Activated CD4-positive, alpha-beta T cell treated with anti-CD3 and anti-CD28 coated beads for 24 hours (primary cell): ENCODE measurements around the gene RAD51B.

ENCODE experiments used
- DNase-seq, 2 donors: peaks; one replicate each; pipeline ENCODE4 v3.0.0-alpha.2; 2020; ENCODE audit warnings: low read depth in 2 of 2

Gene RAD51B

DNA sequence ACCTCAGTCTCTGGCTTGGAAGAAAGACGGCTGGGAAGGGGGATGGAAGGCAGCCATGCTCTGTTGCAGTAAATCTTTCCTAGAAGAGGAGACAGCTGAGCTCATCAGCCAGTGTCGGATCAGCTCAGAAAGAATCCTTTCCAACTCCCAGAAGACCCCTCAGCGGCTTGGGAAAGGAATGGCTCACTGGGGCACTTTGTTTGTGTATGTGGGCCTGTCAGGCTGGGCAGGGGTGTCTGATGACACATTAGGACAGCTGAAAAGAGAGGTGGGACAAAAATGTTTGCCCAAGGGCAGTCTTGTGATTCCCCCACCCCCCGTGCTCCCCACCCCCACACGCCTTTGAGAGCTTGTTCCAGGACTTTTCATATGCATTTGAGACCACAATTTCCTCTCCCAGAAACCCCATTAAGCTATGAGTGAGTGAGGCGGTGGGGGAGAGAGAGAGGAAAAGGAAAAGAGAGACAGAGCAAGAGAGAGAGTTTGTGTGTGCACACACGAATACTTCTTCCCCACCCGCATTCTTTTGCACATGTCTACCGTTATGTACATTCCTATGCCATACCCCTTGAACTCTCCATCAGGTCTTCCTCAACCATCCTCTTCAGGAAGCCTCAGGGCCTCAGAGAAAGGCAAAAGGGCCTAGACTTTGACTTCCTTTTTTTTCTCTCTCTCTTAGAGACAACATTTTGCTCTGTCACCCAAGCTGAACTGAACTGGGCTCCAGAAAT, 774.4 kb downstream of the RAD51B start:
- DNase-seq = no peak

DNA sequence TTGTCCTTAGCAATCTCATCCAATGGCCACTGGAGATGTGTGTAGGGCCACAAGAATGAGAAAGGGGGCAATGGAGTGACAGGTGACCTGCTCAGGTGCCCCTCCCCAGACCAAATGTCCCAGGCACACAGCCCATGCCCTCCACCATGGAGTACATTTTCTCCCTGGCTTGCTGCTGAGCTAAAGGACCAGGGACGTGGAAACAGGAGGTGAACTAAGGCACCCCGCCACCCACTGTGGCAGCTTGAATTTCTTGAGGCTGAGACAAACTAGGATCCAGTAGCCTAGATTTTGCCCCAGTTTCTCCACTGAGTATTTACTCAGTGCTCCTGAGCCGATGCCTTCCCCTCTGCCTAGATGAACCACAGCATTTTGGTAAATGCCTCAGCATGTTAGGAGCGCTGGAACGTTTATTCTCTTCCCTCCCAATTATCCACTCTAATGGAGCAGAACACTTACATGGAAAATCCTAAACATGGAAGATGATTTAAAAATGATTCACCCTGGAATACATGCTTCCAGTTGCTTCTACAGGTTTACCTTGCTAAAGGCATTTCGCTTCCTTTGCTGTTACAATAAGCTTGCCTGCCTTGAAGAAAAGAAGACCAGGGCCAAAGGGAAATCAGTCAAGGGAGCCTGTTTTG, 775.3 kb downstream of the RAD51B start:
- DNase-seq = no peak

DNA sequence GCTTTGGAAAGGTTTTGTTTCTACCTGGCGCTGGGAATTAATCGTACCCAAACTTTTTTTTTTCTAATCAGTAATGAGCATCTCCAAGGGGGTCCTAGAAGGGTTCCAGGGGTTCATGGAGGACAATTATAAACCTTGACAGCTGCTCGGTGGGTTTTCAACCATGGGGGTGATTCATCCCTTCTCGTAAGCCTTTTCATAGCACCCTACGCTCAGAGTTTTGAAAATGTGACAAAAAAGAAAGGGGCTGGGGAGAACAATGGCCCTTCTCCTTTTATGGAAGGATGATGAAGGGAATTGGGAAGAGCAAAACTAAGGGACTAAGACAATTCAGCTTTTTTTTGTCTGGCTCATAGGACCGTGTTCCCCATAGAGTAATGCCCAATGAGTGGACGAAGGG, 776.6 kb downstream of the RAD51B start:
- DNase-seq = no peak

DNA sequence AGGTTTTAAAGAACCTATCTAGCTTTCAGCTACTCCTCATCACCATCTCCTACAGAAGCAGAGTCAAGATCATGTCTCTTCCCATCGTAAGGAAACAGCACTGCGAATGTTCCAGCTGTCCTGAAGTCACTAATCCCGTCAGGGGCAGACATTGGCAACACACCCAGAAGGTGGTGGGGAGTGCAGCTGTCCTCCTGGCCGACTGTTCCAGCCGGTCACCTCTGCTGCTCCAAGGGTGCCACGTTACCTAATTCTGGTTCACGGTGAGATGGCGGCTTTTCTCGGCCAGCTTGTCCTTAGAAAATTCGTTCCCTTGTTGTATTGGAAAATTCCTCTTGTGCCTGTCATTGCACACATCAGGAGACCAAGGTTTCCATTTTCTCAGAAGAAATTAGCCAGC, 777.1 kb downstream of the RAD51B start:
- no peak for DNase-seq

DNA sequence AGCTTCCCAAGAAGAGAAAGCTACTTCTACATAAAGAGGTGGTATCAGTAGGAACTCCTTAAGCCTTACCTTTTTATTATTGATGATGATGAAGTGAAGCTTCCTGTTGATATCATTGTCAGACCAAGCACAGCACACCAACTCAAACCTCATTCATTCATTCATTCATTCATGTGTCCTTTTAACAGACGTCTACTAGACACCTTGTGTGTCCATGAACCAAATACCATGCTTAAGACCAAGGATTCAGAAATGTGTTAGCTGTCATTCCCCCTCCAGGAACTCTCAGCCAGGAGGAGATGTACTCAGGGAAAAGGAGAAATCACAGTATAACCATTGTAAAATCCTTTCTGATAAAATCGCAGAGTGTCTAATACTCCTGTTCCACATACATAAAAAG, 778.5 kb downstream of the RAD51B start:
- DNase-seq = no peak

DNA sequence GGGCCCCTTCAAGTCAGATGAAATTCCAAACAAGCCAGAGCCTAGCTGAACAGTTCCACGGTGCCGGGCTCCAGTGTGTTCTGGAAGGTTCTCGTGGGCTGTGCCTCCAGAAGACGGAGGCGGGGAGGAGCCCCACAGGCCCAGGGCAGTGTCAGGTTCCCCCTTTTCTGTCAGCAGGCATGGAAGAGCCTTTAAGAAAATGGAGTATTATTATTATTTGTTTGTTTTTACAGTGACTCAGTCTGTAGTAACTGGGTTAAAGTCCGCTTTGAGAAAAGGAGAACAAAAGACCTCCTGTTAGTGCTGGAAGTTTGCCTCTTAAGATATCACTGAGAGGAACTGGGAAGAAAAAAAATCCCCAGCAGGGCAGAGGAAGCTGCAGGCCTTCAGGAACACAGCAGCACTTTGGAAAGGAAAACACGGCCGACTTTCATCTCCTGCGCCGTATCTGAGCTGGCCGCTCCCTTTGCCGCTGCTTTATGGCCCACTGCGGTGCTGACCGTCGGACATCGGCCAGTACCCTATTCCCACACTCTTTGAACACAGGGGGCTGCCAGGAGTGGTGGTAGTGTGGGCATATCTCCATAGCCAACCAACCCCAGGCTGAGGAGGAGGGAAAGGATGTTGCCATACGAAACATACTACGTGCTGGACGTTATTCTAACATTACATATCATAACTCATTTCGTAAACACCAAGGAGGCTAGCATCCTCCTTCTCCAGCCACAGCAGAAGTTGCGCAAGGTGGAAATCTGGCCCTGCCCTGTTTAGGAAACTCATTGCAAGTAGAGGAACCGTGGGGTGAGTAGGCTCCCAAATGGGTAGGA, 779.3 kb downstream of the RAD51B start:
- DNase-seq = no peak

DNA sequence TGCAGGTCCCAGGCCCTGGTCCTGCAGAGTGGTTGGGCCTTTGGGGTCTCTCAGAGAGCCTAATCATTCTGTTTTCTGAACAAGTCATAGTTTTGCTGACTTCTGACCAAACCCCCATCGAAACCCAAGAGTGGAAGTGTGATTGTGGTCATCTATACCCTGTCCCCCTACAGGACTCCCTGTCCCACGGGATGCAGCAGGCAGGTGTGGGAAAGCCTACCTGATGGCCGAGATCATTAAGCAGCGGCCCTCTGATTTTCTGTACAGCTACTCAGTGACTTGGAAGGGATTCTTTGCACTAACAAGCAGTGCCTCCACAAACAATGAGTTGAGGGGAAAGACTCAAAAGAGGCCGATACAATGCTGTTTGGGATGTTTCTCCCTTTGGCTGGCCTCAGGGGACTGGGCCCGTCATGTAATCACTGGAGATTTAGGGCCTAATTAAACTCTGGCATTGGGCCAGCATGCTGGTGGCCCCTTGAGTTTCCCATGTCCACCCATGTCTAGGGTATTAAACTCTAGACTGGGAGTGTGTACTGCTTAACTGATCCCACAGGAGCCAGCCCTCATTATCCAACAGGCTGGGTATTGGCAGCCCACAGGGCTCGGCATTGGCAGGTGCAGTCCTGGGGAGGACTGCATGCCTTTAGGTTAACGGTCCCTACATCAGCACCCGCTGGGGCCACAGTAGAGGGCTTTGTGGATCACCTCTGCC, 780.5 kb downstream of the RAD51B start:
- DNase-seq = no peak

DNA sequence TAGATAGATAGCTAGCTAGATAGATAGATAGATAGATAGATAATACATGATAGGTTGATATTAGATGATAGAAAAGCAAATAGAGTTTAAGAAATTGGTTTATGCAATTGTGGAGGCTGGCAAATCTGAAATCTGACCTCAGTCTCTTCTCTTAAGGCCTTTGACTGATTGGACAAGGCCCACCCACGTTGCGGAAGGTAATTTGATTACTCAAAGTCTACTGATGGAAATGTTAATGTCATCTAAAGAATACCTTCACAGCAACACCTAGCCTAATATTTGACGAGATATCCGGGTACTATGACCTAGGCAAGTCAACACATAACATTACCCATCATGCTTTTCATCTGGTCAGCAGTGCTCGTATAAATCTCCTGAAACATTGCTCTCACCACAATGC, 782.9 kb downstream of the RAD51B start:
- no peak for DNase-seq

DNA sequence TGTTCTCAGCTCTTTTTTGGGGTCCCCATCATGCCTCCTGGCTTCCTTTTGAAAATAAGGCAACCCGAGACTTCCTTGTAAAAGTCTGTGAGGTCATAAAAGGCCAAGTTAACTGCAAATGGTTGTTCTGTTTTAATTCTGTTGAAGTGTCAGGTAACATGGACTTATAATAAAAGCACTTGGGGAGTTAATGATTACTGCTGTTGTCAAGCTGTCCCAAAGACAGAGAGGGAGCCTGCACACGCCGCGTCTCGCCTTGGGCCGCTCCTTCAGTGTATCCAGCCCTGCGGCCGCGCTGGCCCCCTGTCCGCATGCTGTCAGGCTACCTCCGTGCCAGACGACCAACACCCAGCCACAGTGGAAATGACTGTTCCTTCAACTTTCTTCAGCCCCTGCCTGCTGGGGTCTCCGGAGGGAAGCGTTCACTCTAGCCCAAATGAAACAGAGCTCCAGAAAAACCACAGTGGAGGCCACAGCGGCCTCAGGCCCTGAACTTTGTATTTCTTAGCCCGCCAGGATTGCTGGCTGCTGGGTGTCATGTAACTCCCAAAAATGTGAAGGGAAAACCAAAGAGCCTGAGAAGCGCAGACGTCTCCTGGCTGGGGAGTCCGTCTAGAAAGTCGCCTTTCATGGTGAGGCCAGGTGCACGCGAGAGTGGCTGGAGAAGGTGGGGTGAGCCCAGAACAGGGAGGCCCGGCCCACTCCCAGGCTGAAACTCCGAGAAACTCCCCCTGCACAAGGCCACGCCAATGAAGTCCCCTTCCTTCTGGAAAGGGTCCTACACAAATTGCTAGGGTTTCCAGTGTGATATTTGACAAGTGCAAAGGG, 784.2 kb downstream of the RAD51B start:
- DNase-seq = no peak

DNA sequence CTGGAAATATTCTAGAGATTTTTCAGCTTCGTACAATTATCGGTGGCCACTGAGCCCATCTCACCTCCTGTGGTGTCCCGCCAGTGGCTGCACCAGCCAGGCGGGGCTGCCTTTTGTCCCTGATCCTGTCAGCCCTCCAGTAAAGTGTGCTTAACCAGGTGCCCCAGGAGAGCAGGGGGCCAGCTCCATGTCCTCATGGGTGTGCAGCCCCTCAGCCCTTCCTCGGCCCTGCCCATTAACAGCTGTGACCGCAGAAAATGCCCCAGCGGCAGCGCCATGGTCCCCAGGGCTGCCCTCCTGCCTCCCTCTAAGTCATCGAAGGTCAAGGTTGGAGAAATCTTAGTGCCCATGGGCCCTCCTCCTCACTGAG, 784.8 kb downstream of the RAD51B start:
- no peak for DNase-seq

DNA sequence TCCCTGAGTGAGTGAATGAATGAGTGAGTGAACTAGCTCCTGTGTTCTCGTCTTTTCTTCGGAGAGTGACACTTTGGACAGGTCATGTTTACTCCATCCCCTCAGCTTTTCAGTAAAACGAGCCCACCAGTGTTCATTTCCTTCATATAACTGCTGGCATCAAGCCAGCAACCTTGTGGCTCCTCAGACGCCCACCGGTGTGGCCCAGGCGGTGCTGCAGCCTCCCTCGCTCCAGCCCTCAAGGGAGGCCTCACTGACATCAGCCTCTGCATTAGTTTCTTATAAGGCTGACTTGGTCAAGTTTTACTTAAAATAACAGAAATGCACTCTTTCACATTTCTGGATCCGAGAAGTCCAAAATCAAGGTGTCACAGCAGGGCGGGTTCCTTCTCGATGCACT, 785.2 kb downstream of the RAD51B start:
- no peak for DNase-seq

DNA sequence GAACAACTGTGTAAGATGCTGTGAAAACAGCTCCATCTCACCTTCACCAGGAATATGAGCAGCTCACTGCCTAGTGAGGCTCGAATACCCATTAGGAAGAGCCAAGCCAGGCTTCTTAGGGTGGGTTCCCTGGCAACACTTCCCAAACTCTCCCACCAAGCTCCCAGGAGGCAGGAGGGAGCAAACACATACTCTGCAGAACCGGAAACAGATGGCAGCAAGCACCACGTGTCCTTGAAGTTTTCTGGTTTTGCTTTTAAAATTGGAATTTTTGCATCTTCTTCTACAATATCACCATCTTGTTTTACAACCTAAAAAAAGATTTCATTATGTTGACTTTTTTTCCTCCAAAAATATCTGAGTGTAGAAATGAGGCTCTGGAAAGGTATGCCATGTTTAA, 786.6 kb downstream of the RAD51B start:
- DNase-seq = no peak

DNA sequence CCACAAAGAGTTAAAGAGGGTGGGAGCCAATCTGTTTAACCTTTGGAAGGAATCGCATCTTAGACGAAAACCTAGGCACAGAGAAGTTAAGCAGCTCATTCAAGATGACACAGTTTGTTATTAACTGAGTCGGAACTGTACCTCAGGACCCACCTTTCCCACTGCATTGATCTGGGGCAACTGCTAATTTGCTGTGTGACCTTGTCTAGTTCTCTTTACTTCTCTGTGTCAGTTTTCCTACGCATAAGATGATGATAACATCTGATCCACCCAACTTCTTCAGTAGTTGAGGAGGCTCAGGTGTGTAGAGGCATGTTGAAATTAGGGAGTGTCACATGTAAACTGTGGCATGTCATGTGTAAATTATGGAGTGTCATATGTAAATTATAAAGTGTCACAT, 787.1 kb downstream of the RAD51B start:
- DNase-seq = no peak

DNA sequence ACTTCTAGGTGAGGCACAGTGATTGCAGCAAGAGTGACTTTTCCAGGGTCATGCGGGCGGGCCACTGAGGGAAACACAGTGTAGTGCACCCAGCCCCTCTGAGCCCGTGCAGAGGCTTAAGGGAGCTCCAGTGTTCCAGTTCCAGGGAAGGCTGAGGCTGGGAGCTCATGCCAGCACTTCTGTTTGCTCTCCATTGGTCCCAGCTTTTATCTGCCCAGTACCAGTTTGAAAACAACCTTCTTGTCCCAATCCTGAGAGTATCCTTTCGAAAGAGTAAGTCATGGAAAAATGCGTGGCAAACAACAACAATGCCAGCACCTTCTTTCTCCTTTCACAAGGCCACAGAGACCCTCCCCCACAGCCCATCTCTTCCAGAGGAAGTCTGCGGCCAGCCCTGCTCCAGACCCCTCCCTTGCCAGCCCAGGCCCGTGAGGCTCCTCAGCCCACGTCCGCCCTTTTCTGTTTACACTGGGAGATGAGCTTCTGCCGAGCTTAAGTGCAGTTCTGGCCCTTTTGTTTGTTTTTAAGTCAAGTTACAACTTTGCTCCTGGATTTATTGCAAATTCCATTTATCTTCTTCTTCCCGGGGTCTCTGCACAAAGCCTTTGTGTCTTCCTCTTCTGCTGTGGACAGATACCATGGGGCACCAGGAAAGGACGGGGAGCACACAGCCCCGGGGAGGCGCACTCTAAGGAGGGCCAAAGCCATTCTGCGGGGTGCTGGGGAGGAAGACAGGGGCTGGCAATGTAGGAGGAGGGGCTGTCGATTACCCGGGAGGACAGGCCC, 787.7 kb downstream of the RAD51B start:
- DNase-seq = no peak

DNA sequence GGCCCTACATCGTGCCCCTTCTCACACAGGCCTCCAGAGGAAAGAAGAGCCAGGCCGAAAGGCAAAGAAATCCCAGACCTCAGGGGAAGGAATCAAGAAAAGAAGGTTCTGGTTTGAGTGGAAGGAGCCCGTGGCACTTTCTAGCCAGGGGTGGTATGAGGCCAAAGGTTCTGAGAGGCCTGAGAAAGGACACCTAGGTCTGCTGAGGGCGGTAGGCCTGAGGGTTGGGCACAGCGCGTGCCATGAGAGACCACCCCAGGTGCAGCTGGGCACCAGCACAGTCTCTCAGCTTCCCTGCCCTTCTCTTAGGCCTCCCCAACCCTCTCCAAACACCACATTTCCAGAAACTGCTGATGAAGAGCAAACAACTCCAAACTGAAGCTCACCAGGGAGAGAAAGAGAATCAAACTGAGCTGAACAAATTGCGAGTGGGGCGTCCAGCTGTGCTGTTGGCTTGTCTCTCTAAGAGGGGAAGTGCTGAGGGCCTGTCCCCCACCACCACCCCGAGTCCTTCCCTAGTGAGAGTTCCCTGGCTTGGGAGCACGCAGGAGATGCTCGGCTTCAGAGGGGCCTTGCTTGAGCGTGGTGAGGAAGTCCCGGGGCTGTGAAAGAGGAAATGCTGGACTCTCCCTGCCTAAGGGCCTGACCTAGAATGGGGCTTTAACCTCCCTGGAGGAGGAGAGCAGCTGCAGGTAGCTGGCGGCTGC, 788.4 kb downstream of the RAD51B start:
- DNase-seq = no peak

DNA sequence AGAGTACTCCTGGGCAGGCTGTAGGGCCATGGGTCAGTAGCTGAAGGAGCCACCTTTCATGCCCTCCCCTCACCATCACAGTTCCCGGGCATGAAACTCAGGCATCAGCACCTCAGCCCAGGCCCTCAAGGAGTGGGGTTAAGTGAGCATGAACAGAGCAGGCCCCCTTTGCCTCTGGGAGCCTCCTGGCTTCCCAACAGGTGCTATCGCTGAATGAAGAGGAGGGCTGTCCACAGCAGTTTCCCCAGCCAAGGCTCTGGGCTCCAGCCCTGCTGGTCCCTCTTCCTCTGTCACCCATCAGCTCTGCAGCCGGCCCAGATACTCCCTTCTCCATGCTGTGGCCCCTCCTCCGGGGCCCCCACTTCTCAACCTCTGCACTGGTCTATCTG, 789.0 kb downstream of the RAD51B start:
- DNase-seq = no peak

DNA sequence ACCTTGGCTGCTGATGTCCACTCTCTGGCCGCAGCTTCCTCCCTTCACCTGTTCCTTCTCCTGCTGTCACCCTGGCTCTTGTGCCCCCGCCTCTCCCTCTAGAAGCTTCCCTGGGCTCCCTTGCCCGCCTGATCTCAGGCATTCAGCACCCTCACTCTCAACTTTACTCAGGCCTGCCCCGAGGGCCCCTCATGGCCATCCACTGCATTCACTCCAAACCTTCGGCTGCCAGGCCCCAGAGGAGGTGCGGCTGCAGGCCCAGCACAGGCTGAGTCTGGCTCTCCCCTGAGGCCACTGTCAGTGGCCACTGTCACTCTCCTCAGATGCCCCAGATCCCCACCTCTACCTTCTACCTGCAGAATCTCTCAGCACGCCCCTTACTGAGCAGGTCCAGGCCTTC, 789.4 kb downstream of the RAD51B start:
- no peak for DNase-seq

DNA sequence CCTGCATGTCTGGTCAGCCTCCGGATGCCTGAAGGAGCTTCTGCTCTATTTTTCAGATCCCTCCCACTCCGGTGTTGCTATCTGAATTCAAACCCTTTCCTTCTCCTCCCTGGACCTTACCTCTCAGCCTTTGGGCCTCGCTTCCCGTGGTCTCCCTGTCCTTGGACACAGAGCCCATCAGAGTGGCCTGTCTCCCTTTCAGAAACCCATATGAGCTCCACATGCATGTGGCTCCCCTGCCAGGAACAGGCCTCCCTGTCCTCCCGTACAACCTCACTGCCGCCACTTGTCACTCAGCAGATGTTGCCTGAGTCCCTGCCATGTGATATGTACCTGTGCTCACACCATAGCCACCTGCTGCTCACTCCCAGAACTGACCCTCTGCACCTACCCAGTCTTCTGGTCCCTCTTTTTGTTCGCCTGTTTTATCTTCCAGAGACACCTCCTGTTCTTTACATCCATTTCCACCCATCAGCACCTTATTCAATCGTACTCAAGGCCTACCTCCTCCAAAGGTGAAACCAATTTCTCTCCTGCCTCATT, 790.7 kb downstream of the RAD51B start:
- DNase-seq = no peak

DNA sequence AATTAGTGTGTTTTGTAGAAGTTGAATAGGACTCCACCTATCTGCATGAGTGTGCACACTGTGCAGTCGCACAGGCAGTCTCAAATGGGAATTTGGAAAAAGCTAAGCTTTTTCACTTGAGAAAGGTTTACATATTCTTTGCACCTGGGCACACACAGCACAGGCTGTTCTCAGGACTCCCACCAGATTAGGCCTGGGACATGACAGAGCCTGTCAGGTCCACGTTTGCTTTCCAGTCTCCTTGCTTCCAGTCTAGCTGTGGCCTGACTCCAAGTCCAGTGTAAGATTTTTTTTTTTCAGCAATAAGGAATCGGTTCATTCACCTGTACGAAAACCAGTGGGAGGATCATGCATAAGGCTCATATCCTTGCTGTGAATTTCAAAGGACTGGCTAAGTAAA, 792.0 kb downstream of the RAD51B start:
- no peak for DNase-seq

DNA sequence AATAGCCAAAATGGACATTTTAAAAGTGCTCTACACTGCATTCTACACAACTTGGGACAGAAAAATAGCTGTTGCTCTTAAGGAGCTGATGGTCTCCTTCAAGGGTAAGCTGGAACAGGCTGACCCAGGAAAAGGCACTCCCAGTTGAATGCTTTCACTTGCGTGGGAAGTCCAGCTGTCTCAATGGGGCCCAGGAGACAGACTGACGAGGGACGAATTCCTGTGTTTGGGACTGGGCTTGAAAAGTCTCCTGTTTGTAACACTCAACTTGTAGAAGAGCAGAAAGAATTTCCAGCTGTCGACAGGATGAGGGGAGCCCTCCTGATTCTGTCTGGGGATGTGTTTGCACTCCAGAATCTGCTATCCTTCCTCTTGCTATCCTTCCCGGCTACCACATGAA, 792.5 kb downstream of the RAD51B start:
- DNase-seq = no peak
